ENCODE measurements around the gene CALML6. TPM values are rescaled to one million over a fixed set of nuclear protein-coding genes. Genes with fewer than 3 reads are reported as not detected.

The CALML6 gene
- total RNA-seq, 1 donor from 2014 or later = 0.49 TPM

- no peak for DNase-seq (ENCODE audit: extremely low spot score in 2 of 2)
- TF ChIP-seq CTCF (IDR thresholded peaks at IDR 0.05) = no peak
- TF ChIP-seq POLR2A (IDR thresholded peaks at IDR 0.05) = no peak
- no peak for TF ChIP-seq POLR2AphosphoS5 (IDR thresholded peaks at IDR 0.05; ENCODE audit: insufficient read depth in 1 of 2, low read depth in 1 of 2)
- no peaks in the 10 kb centered on the region for H3K36me3 ChIP-seq
- no peaks in the 10 kb centered on the region for H3K9me3 ChIP-seq
- H3K27me3 ChIP-seq = no peaks in the 10 kb centered on the region
- intact Hi-C loops (cut with DNase I) = no loop called here
- no peak overlapping the region for H3K4me3 ChIP-seq
- no peak overlapping the region for H3K27ac ChIP-seq
- no peaks in the 10 kb centered on the region for H3K4me1 ChIP-seq
Measured at GRCh38 chr1:1954015-1954414, 39.0 kb downstream of the CALML6 start.

DNA sequence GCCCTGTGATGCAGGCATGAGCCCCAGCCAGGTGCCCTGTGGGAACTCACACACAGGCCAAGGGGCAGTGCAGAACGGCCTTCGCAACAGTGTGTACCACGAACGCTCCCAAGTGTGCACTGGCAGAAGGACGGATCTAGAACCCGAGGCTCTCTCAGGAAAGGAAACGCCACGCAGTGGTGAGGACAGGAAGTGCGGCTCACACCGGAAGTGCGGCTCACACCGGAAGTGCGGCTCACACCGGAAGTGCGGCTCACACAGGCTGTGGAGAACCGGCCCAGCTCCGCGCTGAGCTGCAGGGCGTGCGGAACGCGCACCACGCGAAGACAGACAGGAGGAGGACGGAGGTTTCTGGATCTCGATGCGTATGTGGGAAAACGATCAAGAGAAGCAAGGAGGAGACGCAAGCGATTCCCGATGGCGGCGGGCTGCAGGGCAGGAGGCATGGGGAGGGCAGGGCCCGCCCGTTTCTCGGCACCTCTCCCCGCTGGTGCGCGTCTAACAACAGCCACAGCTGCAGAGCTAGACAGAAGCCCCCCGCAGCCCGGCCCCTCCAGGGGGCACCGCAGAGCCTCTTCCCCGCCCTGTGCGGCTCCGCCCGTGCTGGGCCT, 39.9 kb downstream of the CALML6 start:
- Histone ChIP-seq H3K9me3 (no peaks in the 10 kb centered on the region), H3K4me1 (peaks cover 5% of the 10 kb centered on the region), H3K27me3 (no peaks in the 10 kb centered on the region), H3K36me3 (no peaks in the 10 kb centered on the region), H3K4me3 (no peak overlapping the region), H3K27ac (no peak overlapping the region)
- intact Hi-C loops (cut with DNase I) = no loop called here
- TF ChIP-seq CTCF (IDR thresholded peaks at IDR 0.05) (no peak), POLR2A (IDR thresholded peaks at IDR 0.05) (no peak), POLR2AphosphoS5 (IDR thresholded peaks at IDR 0.05; ENCODE audit: insufficient read depth in 1 of 2, low read depth in 1 of 2) (no peak)
- no peak for DNase-seq (ENCODE audit: extremely low spot score in 2 of 2)

DNA sequence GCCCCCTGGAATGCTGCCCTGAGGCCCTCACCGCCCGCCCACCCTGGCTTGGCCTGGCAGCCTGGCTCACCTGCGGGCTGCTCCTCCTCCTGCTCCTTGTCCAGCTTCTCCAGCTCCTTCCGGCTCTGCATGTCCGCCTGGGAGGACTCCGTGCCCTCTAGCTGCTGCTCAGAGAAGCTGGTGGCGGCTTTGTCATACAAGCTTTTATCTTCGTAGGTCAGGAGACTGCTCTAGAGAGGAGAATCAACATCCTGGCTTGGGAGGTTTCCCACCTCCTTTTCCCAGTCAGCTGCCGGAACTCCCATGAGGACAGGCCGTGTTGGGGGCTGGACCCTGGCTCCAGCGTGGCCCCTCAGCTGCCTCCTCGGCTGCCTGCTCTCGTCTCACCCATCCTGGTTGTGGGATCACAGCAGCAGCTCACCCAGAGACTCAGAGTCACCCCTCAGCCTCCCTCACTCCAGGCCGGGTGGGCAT, 40.6 kb downstream of the CALML6 start:
- TF ChIP-seq CTCF (IDR thresholded peaks at IDR 0.05) (no peak), POLR2A (IDR thresholded peaks at IDR 0.05) (no peak), POLR2AphosphoS5 (IDR thresholded peaks at IDR 0.05; ENCODE audit: insufficient read depth in 1 of 2, low read depth in 1 of 2) (no peak)
- Histone ChIP-seq H3K27ac (no peak overlapping the region), H3K4me3 (no peak overlapping the region), H3K9me3 (no peaks in the 10 kb centered on the region), H3K36me3 (no peaks in the 10 kb centered on the region), H3K4me1 (peaks cover 9% of the 10 kb centered on the region), H3K27me3 (no peaks in the 10 kb centered on the region)
- DNase-seq (ENCODE audit: extremely low spot score in 2 of 2) = no peak
- intact Hi-C loops (cut with DNase I) = no loop called here

DNA sequence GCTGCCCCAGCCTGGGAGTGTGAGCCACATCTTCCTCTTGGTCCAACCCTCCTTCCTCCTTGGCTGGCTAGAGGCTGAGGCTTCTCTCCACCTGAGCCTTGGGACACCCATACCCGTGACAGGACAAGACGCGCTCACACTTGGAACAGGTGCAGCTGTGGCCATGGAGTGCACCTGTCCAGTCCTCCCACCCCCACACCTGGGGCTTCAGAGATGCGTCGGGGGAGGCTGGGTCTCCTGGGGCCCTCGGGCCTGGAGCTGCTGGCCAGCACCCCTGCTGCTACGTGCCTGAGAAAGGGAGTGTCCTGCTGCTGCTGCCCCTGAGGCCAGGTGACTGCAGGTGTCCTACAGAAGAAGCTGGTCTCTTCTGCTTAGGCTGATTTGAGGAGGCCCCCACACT, 41.0 kb downstream of the CALML6 start:
- Histone ChIP-seq H3K27ac (no peak overlapping the region), H3K4me3 (no peak overlapping the region), H3K4me1 (peaks cover 9% of the 10 kb centered on the region), H3K27me3 (no peaks in the 10 kb centered on the region), H3K9me3 (no peaks in the 10 kb centered on the region), H3K36me3 (no peaks in the 10 kb centered on the region)
- intact Hi-C loops (cut with DNase I) = no loop called here
- DNase-seq (ENCODE audit: extremely low spot score in 2 of 2) = no peak
- no peak for TF ChIP-seq CTCF (IDR thresholded peaks at IDR 0.05)
- TF ChIP-seq POLR2A (IDR thresholded peaks at IDR 0.05) = no peak
- no peak for TF ChIP-seq POLR2AphosphoS5 (IDR thresholded peaks at IDR 0.05; ENCODE audit: insufficient read depth in 1 of 2, low read depth in 1 of 2)

Measured in vagina (tissue), 2 donors.